Neural progenitor cell (in vitro differentiated cells): Measurements from ENCODE around the gene LSM3. TPM values are rescaled to one million over a fixed set of nuclear protein-coding genes. Genes with fewer than 3 reads are reported as not detected.

ENCODE experiments used
- DNase-seq: peaks from one replicate; pipeline ENCODE4 v3.0.0-alpha.2; 2016; ENCODE audit warnings: low spot score
- H2AFZ ChIP-seq: fragments of 200-600 bp; sonication (generic); replicated peaks from 2 replicates; pipeline ENCODE4 v1.6.1; 2016; ENCODE audit warnings: antibody characterized with exemption
- H3F3A ChIP-seq: fragments of 200-600 bp; sonication (generic); 2 replicates; pipeline ENCODE4 v1.6.1; 2016; ENCODE audit warnings: antibody characterized with exemption, low read depth
- H3K27ac ChIP-seq: fragments of 200-600 bp; sonication (generic); 2 replicates; pipeline ENCODE4 v1.5.1; 2016; ENCODE audit warnings: mild to moderate bottlenecking
- H3K27me3 ChIP-seq: fragments of 200-600 bp; sonication (generic); 2 replicates; pipeline ENCODE4 v1.6.1; 2016; ENCODE audit warnings: mild to moderate bottlenecking, moderate library complexity
- H3K36me3 ChIP-seq: fragments of 200-600 bp; sonication (generic); 2 replicates; pipeline ENCODE4 v1.5.1; 2016
- H3K4me1 ChIP-seq: fragments of 200-600 bp; sonication (generic); 2 replicates; pipeline ENCODE4 v1.6.1; 2016; ENCODE audit warnings: mixed run types
- H3K4me2 ChIP-seq: fragments of 200-600 bp; sonication (generic); 2 replicates; pipeline ENCODE4 v1.6.1; 2016
- H3K4me3 ChIP-seq: fragments of 200-600 bp; sonication (generic); 2 replicates; pipeline ENCODE4 v1.5.1; 2016
- H3K79me2 ChIP-seq: fragments of 200-600 bp; sonication (generic); 2 replicates; pipeline ENCODE4 v1.6.1; 2016; ENCODE audit warnings: low read depth
- H3K9ac ChIP-seq: fragments of 200-600 bp; sonication (generic); 2 replicates; pipeline ENCODE4 v1.6.1; 2016
- H3K9me3 ChIP-seq: fragments of 200-600 bp; sonication (generic); 2 replicates; pipeline ENCODE4 v1.5.1; 2016; ENCODE audit warnings: low read depth
- H4K20me1 ChIP-seq: fragments of 200-600 bp; sonication (generic); 2 replicates; pipeline ENCODE4 v1.6.1; 2016; ENCODE audit warnings: low read depth
- H3K27ac Mint-ChIP-seq: 3 replicates; pipeline ENCODE4 v1.8.0; 2021; ENCODE audit warnings: mixed read lengths
- H3K27me3 Mint-ChIP-seq: 2 replicates; pipeline ENCODE4 v1.8.0; 2022; ENCODE audit warnings: low read depth, mild to moderate bottlenecking, inconsistent platforms, moderate library complexity, mixed read lengths; ENCODE audit not compliant: insufficient read depth
- H3K36me3 Mint-ChIP-seq: 3 replicates; pipeline ENCODE4 v1.8.0; 2021; ENCODE audit warnings: mixed read lengths
- H3K4me1 Mint-ChIP-seq: 3 replicates; pipeline ENCODE4 v1.8.0; 2021; ENCODE audit warnings: mixed read lengths
- H3K4me3 Mint-ChIP-seq: 3 replicates; pipeline ENCODE4 v1.8.0; 2021; ENCODE audit warnings: mild to moderate bottlenecking, moderate library complexity, mixed read lengths
- H3K9me3 Mint-ChIP-seq: 3 replicates; pipeline ENCODE4 v1.8.0; 2020; ENCODE audit warnings: mixed read lengths
- EZH2 ChIP-seq: fragments of 200-600 bp; sonication (generic); IDR thresholded peaks from 2 replicates; pipeline ENCODE4 v1.6.1; 2017; ENCODE audit warnings: antibody characterized with exemption, mild to moderate bottlenecking, moderate library complexity
- EZH2phosphoT487 ChIP-seq: fragments of 200-600 bp; sonication (generic); IDR thresholded peaks from 2 replicates; pipeline ENCODE4 v1.6.1; 2017; ENCODE audit warnings: antibody characterized with exemption
- total RNA-seq: library from RNA; depleted of rRNA; stranded (reverse); fragments of >200 nt; gene quantifications from 2 replicates; pipeline ENCODE4 v1.2.3, GENCODE V29; 2015; ENCODE audit warnings: low replicate concordance
- TF ChIP-seq, protein P1 (sequence below): fragments of 200-600 bp; sonication (generic); IDR thresholded peaks from 2 replicates; pipeline ENCODE4 v1.5.1; 2017; ENCODE audit warnings: antibody characterized with exemption, mild to moderate bottlenecking

Gene LSM3
- total RNA-seq, 1 donor from 2014 or later: 36.2 TPM

DNA sequence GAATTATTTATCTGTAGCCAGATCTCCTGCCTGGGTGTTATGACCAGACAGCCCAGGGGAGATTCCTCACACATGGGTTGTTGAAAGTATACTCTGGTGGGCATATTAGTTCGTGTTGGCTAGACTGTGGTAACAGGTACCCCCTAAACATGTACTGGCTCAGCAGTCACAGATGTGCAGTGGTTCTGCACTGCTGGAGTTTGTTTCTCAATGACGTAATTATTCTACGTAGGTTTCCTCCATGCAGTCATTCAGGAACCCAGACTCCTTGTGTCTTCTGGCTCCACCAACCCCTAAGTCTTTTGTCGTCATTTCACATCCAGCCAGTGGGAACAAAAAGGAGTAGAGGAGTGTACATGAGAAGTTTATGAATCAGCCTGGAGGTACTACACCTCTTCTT lies 16.2 kb downstream of the LSM3 start:
- H3K9ac ChIP-seq: no peak overlapping the region
- Mint-ChIP-seq H3K4me1 (no peaks in the 10 kb centered on the region), H3K9me3 (peaks cover 17% of the 10 kb centered on the region), H3K27me3 (no peaks in the 10 kb centered on the region), H3K4me3 (no peak overlapping the region), H3K27ac (no peak overlapping the region), H3K36me3 (peaks cover 42% of the 10 kb centered on the region)
- no peaks in the 10 kb centered on the region for H3F3A ChIP-seq
- no peak for DNase-seq
- TF ChIP-seq, protein P1, sequence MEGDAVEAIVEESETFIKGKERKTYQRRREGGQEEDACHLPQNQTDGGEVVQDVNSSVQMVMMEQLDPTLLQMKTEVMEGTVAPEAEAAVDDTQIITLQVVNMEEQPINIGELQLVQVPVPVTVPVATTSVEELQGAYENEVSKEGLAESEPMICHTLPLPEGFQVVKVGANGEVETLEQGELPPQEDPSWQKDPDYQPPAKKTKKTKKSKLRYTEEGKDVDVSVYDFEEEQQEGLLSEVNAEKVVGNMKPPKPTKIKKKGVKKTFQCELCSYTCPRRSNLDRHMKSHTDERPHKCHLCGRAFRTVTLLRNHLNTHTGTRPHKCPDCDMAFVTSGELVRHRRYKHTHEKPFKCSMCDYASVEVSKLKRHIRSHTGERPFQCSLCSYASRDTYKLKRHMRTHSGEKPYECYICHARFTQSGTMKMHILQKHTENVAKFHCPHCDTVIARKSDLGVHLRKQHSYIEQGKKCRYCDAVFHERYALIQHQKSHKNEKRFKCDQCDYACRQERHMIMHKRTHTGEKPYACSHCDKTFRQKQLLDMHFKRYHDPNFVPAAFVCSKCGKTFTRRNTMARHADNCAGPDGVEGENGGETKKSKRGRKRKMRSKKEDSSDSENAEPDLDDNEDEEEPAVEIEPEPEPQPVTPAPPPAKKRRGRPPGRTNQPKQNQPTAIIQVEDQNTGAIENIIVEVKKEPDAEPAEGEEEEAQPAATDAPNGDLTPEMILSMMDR: no peak
- TF ChIP-seq EZH2phosphoT487 (no peak), EZH2 (no peak)
- no peaks in the 10 kb centered on the region for H3K4me1 ChIP-seq
- no peaks in the 10 kb centered on the region for H3K9me3 ChIP-seq
- H3K4me3 ChIP-seq: no peak overlapping the region
- H3K27me3 ChIP-seq: no peaks in the 10 kb centered on the region
- no peak overlapping the region for H3K27ac ChIP-seq
- H3K79me2 ChIP-seq: peaks cover 63% of the 10 kb centered on the region
- no peaks in the 10 kb centered on the region for H4K20me1 ChIP-seq
- H2AFZ ChIP-seq: no peak overlapping the region
- H3K4me2 ChIP-seq: no peak overlapping the region
- H3K36me3 ChIP-seq: no peaks in the 10 kb centered on the region

DNA sequence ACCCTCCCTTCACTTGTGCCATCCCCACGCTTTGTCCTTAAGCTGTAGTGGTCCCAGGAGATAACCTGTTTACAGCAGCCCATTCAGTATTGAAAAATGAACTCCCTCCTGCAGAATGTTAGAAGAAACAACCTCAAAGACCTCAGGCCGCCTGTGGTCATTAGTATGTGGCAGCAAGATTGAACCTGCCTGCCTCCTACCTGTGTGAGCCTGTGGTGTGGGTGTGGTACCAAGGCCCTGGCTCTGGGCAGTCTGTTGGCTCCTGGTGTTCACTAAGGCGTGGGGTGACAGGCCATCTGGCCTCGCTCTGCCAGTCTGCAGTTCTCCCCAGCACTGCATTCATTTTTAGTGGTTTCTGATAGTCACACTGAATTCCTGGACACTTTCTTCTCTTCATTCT lies 21.0 kb downstream of the LSM3 start:
- no peaks in the 10 kb centered on the region for H3K27me3 ChIP-seq
- H3K4me2 ChIP-seq: no peak overlapping the region
- no peaks in the 10 kb centered on the region for H3F3A ChIP-seq
- no peaks in the 10 kb centered on the region for H3K9me3 Mint-ChIP-seq
- H3K4me3 ChIP-seq: no peak overlapping the region
- H3K27ac ChIP-seq: no peak overlapping the region
- no peaks in the 10 kb centered on the region for H4K20me1 ChIP-seq
- H3K79me2 ChIP-seq: peaks cover 16% of the 10 kb centered on the region
- no peak overlapping the region for H2AFZ ChIP-seq
- no peak overlapping the region for H3K27ac Mint-ChIP-seq
- no peak for DNase-seq
- no peaks in the 10 kb centered on the region for H3K27me3 Mint-ChIP-seq
- H3K4me1 Mint-ChIP-seq: no peaks in the 10 kb centered on the region
- no peak overlapping the region for H3K9ac ChIP-seq
- no peaks in the 10 kb centered on the region for H3K9me3 ChIP-seq
- H3K36me3 Mint-ChIP-seq: peaks cover 12% of the 10 kb centered on the region
- TF ChIP-seq, protein P1: no peak
- no peak for TF ChIP-seq EZH2phosphoT487
- no peak for TF ChIP-seq EZH2
- no peaks in the 10 kb centered on the region for H3K36me3 ChIP-seq
- H3K4me1 ChIP-seq: no peaks in the 10 kb centered on the region
- no peak overlapping the region for H3K4me3 Mint-ChIP-seq

DNA sequence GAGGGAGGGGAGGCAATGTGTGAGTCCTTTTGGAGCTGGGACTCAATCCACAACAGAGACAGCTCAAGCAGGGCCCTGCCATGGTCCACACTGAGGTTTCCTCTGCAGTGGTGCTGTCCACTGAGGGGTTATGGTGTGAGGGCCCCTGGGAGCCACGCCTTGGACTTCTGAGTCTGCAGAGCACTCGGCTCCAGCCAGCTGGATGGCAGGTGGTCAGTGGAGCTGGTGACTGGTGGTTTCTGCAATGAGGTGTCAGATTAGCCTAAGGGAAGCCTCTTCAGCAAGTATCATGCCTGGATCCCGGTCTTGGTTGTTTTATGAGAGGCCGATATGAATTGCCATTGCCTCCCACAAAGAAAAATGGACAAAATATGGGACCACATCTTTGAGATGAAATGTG lies 21.7 kb downstream of the LSM3 start:
- no peak for DNase-seq
- no peak overlapping the region for H3K27ac Mint-ChIP-seq

More for the DNA sequence above, 21.7 kb downstream of the LSM3 start:
- H3K36me3 ChIP-seq: no peaks in the 10 kb centered on the region
- Mint-ChIP-seq H3K36me3 (peaks cover 7% of the 10 kb centered on the region), H3K9me3 (no peaks in the 10 kb centered on the region), H3K4me1 (no peaks in the 10 kb centered on the region), H3K4me3 (no peak overlapping the region), H3K27me3 (no peaks in the 10 kb centered on the region)
- no peak overlapping the region for H3K9ac ChIP-seq
- no peak overlapping the region for H3K27ac ChIP-seq
- H3K4me1 ChIP-seq: no peaks in the 10 kb centered on the region
- no peak overlapping the region for H3K4me3 ChIP-seq
- no peaks in the 10 kb centered on the region for H4K20me1 ChIP-seq
- no peaks in the 10 kb centered on the region for H3K9me3 ChIP-seq
- peaks cover 9% of the 10 kb centered on the region for H3K79me2 ChIP-seq
- no peaks in the 10 kb centered on the region for H3K27me3 ChIP-seq
- H3F3A ChIP-seq: no peaks in the 10 kb centered on the region
- no peak for TF ChIP-seq EZH2
- TF ChIP-seq EZH2phosphoT487: no peak
- TF ChIP-seq, protein P1: no peak
- no peak overlapping the region for H3K4me2 ChIP-seq
- no peak overlapping the region for H2AFZ ChIP-seq
